Stimulated activated CD8-positive, alpha-beta memory T cell treated with anti-CD3 and anti-CD28 coated beads, Interleukin-7, amount 100 ng/mL, for 24 hours (primary cell): ENCODE data around the gene ITFG1.
"Not testable (repeated sequence)": the region's sequence is repeated elsewhere in the genome, so short reads cannot be mapped to it uniquely, and the experiment has no call there.

Experiments
- DNase-seq: peaks from one replicate; pipeline ENCODE4 v3.0.0-alpha.2; 2020; ENCODE audit warnings: low read depth

Gene ITFG1

DNA sequence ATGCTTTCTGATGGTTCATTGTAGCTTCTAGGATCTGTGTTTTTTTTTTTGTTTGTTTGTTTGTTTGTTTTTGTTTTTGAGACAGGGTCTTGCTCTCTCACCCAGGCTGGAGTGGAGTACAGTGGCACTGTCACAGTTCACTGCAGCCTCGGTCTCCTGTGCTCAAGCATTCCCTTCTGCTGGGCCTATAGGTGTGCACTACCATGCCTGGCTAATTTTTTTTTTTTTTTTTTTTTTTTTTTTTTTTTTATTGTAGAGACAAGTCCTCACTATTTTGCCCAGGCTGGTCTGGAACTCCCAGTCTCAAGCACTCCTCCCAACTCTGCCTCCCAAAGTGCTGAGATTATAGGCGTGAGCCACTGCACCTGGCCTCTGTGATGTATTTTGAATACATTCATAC, 12.1 kb upstream of the ITFG1 start:
- not testable (repeated sequence) for DNase-seq

DNA sequence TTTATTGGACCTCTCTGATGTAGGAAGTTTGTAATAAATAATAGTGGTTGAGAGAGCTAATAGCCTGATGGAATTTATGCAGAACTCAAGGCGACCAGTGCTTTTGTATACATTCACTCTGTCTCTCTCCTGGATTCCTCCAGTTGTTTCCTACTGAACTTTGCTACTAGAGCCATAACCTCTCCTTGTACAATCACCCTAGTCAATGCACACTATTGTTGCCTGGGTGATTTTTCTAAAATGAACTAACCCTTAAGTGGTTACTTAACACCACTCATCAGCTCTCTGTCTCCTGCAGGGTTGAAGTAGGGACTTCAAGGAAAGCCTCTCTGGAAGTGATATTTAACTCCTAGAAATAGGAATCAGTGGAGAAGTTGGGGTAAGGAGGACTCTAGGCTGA, 9.9 kb upstream of the ITFG1 start:
- no peak for DNase-seq

DNA sequence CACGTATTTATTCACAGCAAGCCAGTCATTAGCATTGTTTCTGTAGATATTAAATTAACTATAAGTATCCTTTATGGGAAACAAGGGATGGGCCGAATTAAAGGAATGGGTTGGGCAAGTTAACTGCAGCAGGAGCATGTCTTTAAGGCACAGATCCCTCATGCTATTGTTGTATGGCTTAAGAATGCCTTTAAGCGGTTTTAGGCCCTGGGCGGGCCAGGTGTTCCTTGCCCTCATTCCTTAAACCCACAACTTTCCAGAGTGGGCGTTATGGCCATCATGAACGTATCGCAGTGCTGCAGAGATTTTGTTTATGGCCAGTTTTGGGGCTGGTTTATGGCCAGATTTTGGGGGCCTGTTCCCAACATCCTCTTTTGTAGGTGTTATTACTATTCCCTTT, 9.3 kb upstream of the ITFG1 start:
- no peak for DNase-seq

GRCh38 chr16:47469227-47469626, 8.4 kb upstream of the ITFG1 start:
- DNase-seq = no peak

- not testable (repeated sequence) for DNase-seq
These were observed 7.3 kb upstream of the ITFG1 start for GRCh38 chr16:47468070-47468689.

- DNase-seq = no peak
These were observed 6.6 kb upstream of the ITFG1 start for GRCh38 chr16:47467501-47467900.

- no peak for DNase-seq
These were observed 5.2 kb upstream of the ITFG1 start for GRCh38 chr16:47465919-47466630.

DNA sequence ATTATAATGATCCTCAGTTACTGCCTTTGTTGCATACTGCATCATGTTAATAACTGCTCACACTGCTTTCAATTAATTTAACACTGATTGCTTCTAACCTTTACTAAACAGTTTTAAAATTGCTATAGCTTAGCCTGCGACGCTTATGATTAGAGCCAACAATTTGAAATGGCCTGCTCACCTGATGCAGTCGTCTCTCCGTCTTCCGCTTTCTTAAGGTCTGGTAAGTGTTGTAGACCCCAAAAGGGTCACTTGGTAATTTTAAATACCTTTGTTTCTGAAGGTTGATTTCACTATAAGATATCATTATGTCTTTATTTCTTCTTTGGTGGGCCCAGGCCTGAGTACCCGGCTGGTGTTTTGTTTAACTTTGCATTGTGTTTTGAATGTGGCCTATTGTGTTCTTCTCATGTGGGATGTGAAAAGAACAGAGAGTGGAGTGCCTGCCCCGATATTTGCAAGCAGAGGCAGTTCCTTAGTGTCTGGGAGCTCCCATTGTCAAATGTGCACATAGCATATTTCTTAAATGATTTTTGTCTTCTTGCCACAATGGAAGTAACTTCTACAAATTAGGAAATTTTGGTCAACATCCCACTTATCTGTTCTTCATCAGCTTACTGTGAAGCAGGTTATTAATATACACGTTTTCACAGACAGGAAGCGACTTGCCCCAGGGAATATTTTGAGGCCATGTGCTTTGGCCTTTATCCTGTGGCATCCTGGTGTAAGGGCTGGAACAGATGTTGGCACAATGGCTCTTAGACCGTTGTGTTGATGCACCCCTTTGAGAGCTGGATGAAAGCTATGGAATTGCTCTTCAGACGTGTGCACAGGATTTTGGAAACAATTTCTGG, 3.1 kb upstream of the ITFG1 start:
- no peak for DNase-seq

GRCh38 chr16:47461598-47462266, 869 bp upstream of the ITFG1 start:
- DNase-seq = no peak

- DNase-seq = no peak
These were observed 528 bp downstream of the ITFG1 start for GRCh38 chr16:47460359-47460710.

DNA sequence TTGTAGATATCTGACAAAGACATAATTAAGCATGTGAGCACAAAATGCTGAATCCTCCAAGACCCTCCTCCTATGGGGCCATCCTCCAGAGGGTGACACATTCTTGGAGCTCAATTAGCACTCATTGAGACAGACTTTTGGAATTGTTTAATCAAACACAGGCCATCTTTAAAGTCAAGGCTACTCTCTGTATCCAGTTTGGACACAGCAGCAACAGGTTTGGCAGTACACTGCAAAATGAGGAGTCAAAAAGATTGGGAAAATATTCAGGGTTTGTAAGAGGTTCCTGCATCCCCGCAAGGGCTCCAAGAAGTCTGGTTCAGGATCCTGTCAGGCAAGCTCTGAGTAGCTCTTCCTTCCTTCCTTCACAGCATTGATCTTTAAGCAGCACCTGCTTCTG, 1.3 kb downstream of the ITFG1 start:
- no peak for DNase-seq

DNA sequence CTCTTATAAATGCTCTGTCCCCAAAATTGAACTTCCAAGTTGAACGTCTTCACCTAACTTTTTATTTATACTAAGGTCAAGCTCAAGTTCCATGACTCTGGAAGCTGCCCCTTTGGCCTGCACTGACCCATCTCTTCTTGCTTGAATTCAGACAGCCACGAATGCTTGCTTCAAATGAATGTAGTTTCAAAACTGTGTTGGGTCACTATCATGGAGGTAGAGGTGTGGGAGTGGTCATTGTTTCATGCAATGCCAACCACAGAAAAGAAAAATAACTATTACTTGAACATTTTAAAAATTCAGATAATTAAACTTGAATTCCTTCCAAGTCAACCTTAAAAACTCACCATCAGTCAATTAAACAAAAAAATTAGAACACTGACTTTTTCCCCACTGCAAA, 2.5 kb downstream of the ITFG1 start:
- DNase-seq = no peak

GRCh38 chr16:47449788-47450187, 11.1 kb downstream of the ITFG1 start:
- no peak for DNase-seq

DNA sequence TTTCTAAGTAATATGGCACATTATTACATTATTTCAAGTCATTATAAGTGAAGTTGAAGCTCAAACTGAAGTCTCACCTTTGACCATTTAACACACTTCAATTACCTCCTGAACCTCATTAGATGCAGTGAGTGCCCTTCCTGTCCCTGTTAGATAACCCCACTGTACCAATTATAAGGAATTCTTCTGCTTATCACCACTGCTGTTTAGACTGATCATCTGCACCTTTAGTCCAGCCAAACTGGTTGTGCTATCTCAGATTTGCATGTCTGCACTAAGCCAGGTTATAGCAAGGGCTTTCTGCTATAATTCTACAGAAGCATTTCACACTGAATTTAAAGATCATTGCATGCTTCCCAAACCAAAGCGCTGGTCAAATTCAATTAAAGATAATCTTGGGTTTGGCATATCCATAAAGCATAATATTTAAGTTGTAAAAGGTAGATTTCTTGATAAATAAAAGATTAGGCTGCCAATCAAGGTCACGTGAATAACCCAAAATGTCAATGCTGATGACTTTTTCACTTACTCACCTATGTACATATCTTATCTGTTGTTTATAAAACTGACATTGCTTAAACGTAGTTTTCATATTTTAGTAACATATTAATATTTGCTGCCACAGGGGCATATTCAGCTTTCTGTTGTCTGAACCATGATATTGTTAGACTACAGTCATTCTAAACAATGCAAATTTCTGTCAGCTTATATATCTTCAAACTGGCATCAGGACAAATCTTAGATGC, 11.9 kb downstream of the ITFG1 start:
- no peak for DNase-seq

DNA sequence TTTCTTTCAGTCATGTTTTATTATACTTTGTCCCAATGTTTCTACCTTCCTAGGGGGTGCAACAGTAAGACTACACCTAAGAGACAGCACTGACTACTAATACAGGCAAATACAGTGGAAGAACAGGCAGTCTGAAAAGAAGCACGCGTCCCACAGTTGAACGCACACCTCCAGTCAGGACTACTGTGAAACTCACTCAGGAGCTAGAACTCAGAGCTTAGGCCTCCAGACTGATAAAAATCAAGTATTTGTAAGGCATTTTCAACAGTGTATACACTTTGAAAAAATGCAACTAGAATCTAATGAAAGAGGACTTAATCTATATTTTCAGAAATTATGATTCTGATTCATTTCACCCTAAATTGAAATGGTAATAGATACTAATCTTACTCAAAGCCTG, 14.4 kb downstream of the ITFG1 start:
- DNase-seq = no peak

GRCh38 chr16:47442884-47443283, 18.0 kb downstream of the ITFG1 start:
- not testable (repeated sequence) for DNase-seq

- not testable (repeated sequence) for DNase-seq
These were observed 20.8 kb downstream of the ITFG1 start for GRCh38 chr16:47440066-47440465.

DNA sequence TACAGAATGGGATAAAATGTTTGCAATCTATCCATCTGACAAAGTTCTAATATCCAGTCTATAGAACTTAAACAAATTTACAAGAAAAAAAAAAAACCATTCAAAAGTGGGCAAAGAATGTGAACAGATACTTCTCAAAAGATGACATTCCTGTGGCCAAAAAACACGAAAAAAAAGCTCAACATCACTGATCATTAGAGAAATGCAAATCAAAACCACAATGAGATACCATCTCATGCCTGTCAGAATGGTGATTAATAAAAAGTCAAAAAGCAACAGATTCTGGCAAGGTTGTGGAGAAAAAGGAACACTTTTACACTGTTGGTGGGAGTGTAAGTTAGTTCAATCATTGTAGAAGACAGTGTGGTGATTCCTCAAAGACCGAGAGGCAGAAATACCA, 26.6 kb downstream of the ITFG1 start:
- DNase-seq = not testable (repeated sequence)

- no peak for DNase-seq
These were observed 28.9 kb downstream of the ITFG1 start for GRCh38 chr16:47431960-47432359.

DNA sequence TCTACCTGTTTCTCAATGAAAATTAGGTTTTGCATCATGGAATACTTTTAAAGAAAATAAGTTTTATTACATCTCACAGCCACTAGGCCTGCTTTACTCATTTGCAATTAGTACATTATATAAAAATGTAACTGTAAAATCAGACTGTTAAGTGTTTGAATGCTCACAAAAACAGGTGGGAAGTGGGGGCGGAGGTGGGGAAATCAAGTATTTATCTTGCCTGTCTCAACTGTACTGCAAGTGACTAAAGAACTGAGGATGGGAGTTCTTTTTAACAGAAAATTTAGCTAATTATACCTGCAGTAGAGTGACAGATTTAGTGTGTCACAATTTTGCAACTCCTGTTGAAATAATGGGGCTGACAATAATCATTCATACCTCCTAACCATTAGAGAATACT, 34.1 kb downstream of the ITFG1 start:
- DNase-seq = no peak

- DNase-seq = no peak
These were observed 36.0 kb downstream of the ITFG1 start for GRCh38 chr16:47424846-47425245.

- DNase-seq = no peak
These were observed 44.0 kb downstream of the ITFG1 start for GRCh38 chr16:47416869-47417268.
